A549 (cell line): ENCODE measurements around the gene HELZ2. TPM values are rescaled to one million over a fixed set of nuclear protein-coding genes. Genes with fewer than 3 reads are reported as not detected.

Source experiments
- ATAC-seq, 2 experiments: fragments of 200-7000 bp in 1 of 2; fragments of >200 bp in 1 of 2; cut with Nextera tagmentation in 1 of 2; cut with Tn5 transposase in 1 of 2; 3 replicates each; pipeline versions ENCODE4 v1.8.0 to v1.9.1; 2018 to 2020; ENCODE audit warnings: mild to moderate bottlenecking in 1 of 2, moderate library complexity in 1 of 2
- CTCF ChIA-PET: fragments of 300-600 bp; sonication (Branson Sonifier 250); formaldehyde crosslinking; extraction: SDS; loops from one replicate; lab custom pipeline; 2021; ENCODE audit warnings: antibody characterized with exemption, inconsistent platforms; lab: Yijun Ruan, JAX
- POLR2A ChIA-PET: fragments of 350-600 bp; formaldehyde crosslinking; extraction: SDS; loops from one replicate; lab custom pipeline; 2021; ENCODE audit warnings: antibody characterized with exemption, inconsistent platforms; lab: Yijun Ruan, JAX
- DNase-seq, 2 experiments: peaks; one replicate each; pipeline versions ENCODE4 v3.0.0 to v3.0.0-alpha.2; 2011 to 2016; ENCODE audit warnings: low read depth in 1 of 2, low spot score in 1 of 2
- FAIRE-seq: peaks from 2 replicates; lab custom pipeline; 2011; peaks lifted over from hg19 to GRCh38; lab: Jason Lieb, UNC
- H3K27ac ChIP-seq, 2 experiments: fragments of >200 bp; sonication (Bioruptor Twin); formaldehyde crosslinking; 3 replicates each; pipeline ENCODE4 v1.5.1; 2016 to 2017
- H3K4me1 ChIP-seq: fragments of >200 bp; sonication (Bioruptor Twin); formaldehyde crosslinking; 3 replicates; pipeline ENCODE4 v1.6.1; 2016
- H3K4me2 ChIP-seq: fragments of >200 bp; sonication (Bioruptor Twin); formaldehyde crosslinking; 3 replicates; pipeline ENCODE4 v1.6.1; 2016
- H3K4me3 ChIP-seq: fragments of >200 bp; sonication (Bioruptor Twin); formaldehyde crosslinking; 3 replicates; pipeline ENCODE4 v1.5.1; 2016
- H3K9me3 ChIP-seq: fragments of >200 bp; sonication (Bioruptor Twin); formaldehyde crosslinking; 3 replicates; pipeline ENCODE4 v1.6.1; 2016
- BCL3 ChIP-seq: fragments of >200 bp; sonication (Bioruptor Twin); formaldehyde crosslinking; IDR thresholded peaks from 3 replicates; pipeline ENCODE4 v1.6.1; 2016
- CHD4 ChIP-seq: fragments of 200-600 bp; sonication (generic); IDR thresholded peaks from 2 replicates; pipeline ENCODE4 v1.6.1; 2016; ENCODE audit warnings: antibody characterized with exemption, mild to moderate bottlenecking, borderline replicate concordance
- EHF ChIP-seq: fragments of 250-450 bp; sonication (Bioruptor Pico); IDR thresholded peaks from 2 replicates; pipeline ENCODE4 v1.5.0; 2020; ENCODE audit warnings: mild to moderate bottlenecking
- EHMT2 ChIP-seq: fragments of 200-600 bp; sonication (generic); IDR thresholded peaks from 2 replicates; pipeline ENCODE4 v1.6.1; 2016; ENCODE audit warnings: antibody characterized with exemption, low read depth, mild to moderate bottlenecking, moderate library complexity
- ELK1 ChIP-seq: fragments of 150-350 bp; IDR thresholded peaks from 2 replicates; pipeline ENCODE4 v1.6.1; 2014; ENCODE audit warnings: low read depth, mild to moderate bottlenecking, low read length
- ESRRA ChIP-seq: fragments of 150-350 bp; IDR thresholded peaks from 2 replicates; pipeline ENCODE4 v1.6.1; 2014; ENCODE audit warnings: mild to moderate bottlenecking, low read length, borderline replicate concordance
- FOXS1 ChIP-seq: fragments of 250-450 bp; sonication (Bioruptor Pico); IDR thresholded peaks from 2 replicates; pipeline ENCODE4 v1.5.0; 2020; ENCODE audit warnings: mild to moderate bottlenecking, moderate library complexity
- GATA3 ChIP-seq: IDR thresholded peaks from 2 replicates; pipeline ENCODE4 v1.6.1; 2012; ENCODE audit warnings: borderline replicate concordance
- HMGXB4 ChIP-seq: fragments of 250-450 bp; sonication (Bioruptor Pico); IDR thresholded peaks from 2 replicates; pipeline ENCODE4 v1.5.0; 2021; ENCODE audit warnings: mild to moderate bottlenecking, moderate library complexity, borderline replicate concordance
- JUNB ChIP-seq: fragments of >200 bp; sonication (Bioruptor Twin); formaldehyde crosslinking; IDR thresholded peaks from 2 replicates; pipeline ENCODE4 v1.6.1; 2016
- MYC ChIP-seq: IDR thresholded peaks from 2 replicates; pipeline ENCODE4 v1.6.1; 2012; ENCODE audit warnings: mild to moderate bottlenecking, inconsistent platforms, low read length, improper control_type of control experiment, borderline replicate concordance
- NPAS2 ChIP-seq: fragments of 250-450 bp; sonication (Bioruptor Pico); IDR thresholded peaks from 2 replicates; pipeline ENCODE4 v1.8.0; 2022; ENCODE audit warnings: mild to moderate bottlenecking, moderate library complexity, borderline replicate concordance
- POLR2A ChIP-seq: IDR thresholded peaks from 2 replicates; pipeline ENCODE4 v1.6.1; 2012; ENCODE audit warnings: mild to moderate bottlenecking, low read length
- SMC3 ChIP-seq: fragments of >200 bp; sonication (Bioruptor Twin); formaldehyde crosslinking; IDR thresholded peaks from 3 replicates; pipeline ENCODE4 v1.6.1; 2018; ENCODE audit warnings: inconsistent platforms
- SREBF2 ChIP-seq: fragments of 450-650 bp; IDR thresholded peaks from 2 replicates; pipeline ENCODE4 v1.6.1; 2014; ENCODE audit warnings: mild to moderate bottlenecking, moderate library complexity
- ZFP36 ChIP-seq: fragments of 450-650 bp; IDR thresholded peaks from 2 replicates; pipeline ENCODE4 v1.6.1; 2014; ENCODE audit warnings: borderline replicate concordance; ENCODE audit not compliant: partially characterized antibody
- WGBS: methylation state at CpG from one replicate; pipeline ENCODE4 v1.1.6; 2017; ENCODE audit errors: missing lambda C conversion rate; 5-methylcytosine and 5-hydroxymethylcytosine counted together
- polyA plus RNA-seq, 4 experiments: library from polyadenylated mRNA; depleted of rRNA in 3 of 4; stranded (reverse); fragments of >200 nt; fragmentation: RNase III in 1 of 4; extraction: RNeasy Plus Mini Kit Qiagen cat#74134 plus additional on column Dnase treatment in 1 of 4; gene quantifications; 2 replicates in 3 of 4; 3 replicates in 1 of 4; pipeline ENCODE4 v1.2.3, GENCODE V29; 2011 to 2017

Gene HELZ2
- polyA plus RNA-seq, 2 of the 4 experiments (the other 2 are of a cell fraction) = 3.2 to 4.5 TPM

- no peaks in the 10 kb centered on the region for H3K9me3 ChIP-seq
These were observed 17.1 kb downstream of the HELZ2 start for GRCh38 chr20:63556873-63557478.

GRCh38 chr20:63555661-63556381, 18.2 kb downstream of the HELZ2 start:
- Histone ChIP-seq H3K9me3 (no peaks in the 10 kb centered on the region), H3K27ac (no peak overlapping the region), H3K4me2 (no peak overlapping the region), H3K4me3 (no peak overlapping the region), H3K4me1 (peaks cover 4% of the 10 kb centered on the region; the same call in 1 of the 3 replicates)
- no peak for TF ChIP-seq HMGXB4 (CRISPR knock-in tag)
- TF ChIP-seq ZFP36 = no peak
- TF ChIP-seq JUNB = no peak
- FAIRE-seq (no peak), DNase-seq (no peak), ATAC-seq (no peak)
- WGBS = 100% methylated on average over 15 of the region's 45 CpGs
- ChIA-PET CTCF (interaction anchor here (9.1 kb wide), 1 partner anchor 17 kb away, joined by 93 read pairs; the partner anchor contains the start of gene PTK6), POLR2A (interaction anchor here (0.6 kb wide), 1 partner anchor 56 kb away, joined by 4 read pairs; no protein-coding TSS in a partner anchor)

More at GRCh38 chr20:63556873-63557478, 17.1 kb downstream of the HELZ2 start:
- FAIRE-seq = no peak
- no peak overlapping the region for H3K4me3 ChIP-seq
- POLR2A ChIA-PET = interaction anchor here (0.6 kb wide), 1 partner anchor 57 kb away, joined by 4 read pairs; no protein-coding TSS in a partner anchor
- DNase-seq = no peak
- WGBS = 80% methylated on average over 21 of the region's 23 CpGs
- TF ChIP-seq GATA3 (no peak), EHF (no peak), BCL3 (no peak), POLR2A (no peak), SMC3 (no peak), EHMT2 (no peak), SREBF2 (no peak), ELK1 (no peak), NPAS2 (no peak), ESRRA (no peak), MYC (no peak), CHD4 (no peak), FOXS1 (CRISPR knock-in tag) (no peak), JUNB (no peak)
- TF ChIP-seq, all 56 proteins: peak for 0
- Histone ChIP-seq H3K4me1 (peaks cover 4% of the 10 kb centered on the region; the same call in 1 of the 3 replicates), H3K4me2 (no peak overlapping the region), H3K27ac (no peak overlapping the region)
- CTCF ChIA-PET = interaction anchor here (9.1 kb wide), 1 partner anchor 18 kb away, joined by 93 read pairs; the partner anchor contains the start of gene PTK6
- no peak for ATAC-seq
